Fibroblast of lung (primary cell): Measurements from ENCODE around the gene FHAD1. TPM values are rescaled to one million over a fixed set of nuclear protein-coding genes. Genes with fewer than 3 reads are reported as not detected.

Source experiments
- DNase-seq, 2 donors: peaks; one replicate each; pipeline versions ENCODE4 v3.0.0 to v3.0.0-alpha.2; 2010; ENCODE audit warnings: low read depth in 2 of 2
- H2AFZ ChIP-seq: 2 replicates; pipeline ENCODE4 v1.5.1; 2012; ENCODE audit warnings: low read length, control low read depth, inconsistent platforms
- H3K27ac ChIP-seq: 2 replicates; pipeline ENCODE4 v1.5.1; 2011; ENCODE audit warnings: low read length, control low read depth; ENCODE audit not compliant: insufficient read depth
- H3K27me3 ChIP-seq: 2 replicates; pipeline ENCODE4 v1.5.1; 2011; ENCODE audit warnings: mild to moderate bottlenecking, low read length; ENCODE audit not compliant: control insufficient read depth, insufficient read depth
- H3K36me3 ChIP-seq: 2 replicates; pipeline ENCODE4 v1.5.1; 2011; ENCODE audit warnings: low read length; ENCODE audit not compliant: control insufficient read depth, insufficient read depth
- H3K4me1 ChIP-seq: 2 replicates; pipeline ENCODE4 v1.5.1; 2011; ENCODE audit warnings: low read length; ENCODE audit not compliant: control insufficient read depth, insufficient read depth; ENCODE audit errors: extremely low read depth
- H3K4me2 ChIP-seq: 2 replicates; pipeline ENCODE4 v1.5.1; 2011; ENCODE audit warnings: low read length, control low read depth; ENCODE audit not compliant: insufficient read depth; ENCODE audit errors: extremely low read depth
- H3K4me3 ChIP-seq, 4 experiments: fragments of 200-600 bp in 1 of 4; sonication (generic) in 1 of 4; replicated peaks in 1 of 4; 2 replicates each; pipeline ENCODE4 v1.5.1; 2011 to 2016; ENCODE audit warnings: low read length in 4 of 4, low read depth in 3 of 4, mild to moderate bottlenecking in 3 of 4, control low read depth in 2 of 4, inconsistent platforms in 1 of 4, mixed read lengths in 1 of 4; ENCODE audit not compliant: insufficient read depth in 1 of 4; ENCODE audit errors: control extremely low read depth in 1 of 4
- H3K79me2 ChIP-seq: 2 replicates; pipeline ENCODE4 v1.5.1; 2012; ENCODE audit warnings: mild to moderate bottlenecking, low read length, inconsistent platforms; ENCODE audit not compliant: control insufficient read depth, insufficient read depth
- H3K9ac ChIP-seq: 2 replicates; pipeline ENCODE4 v1.5.1; 2011; ENCODE audit warnings: mild to moderate bottlenecking, low read length, control low read depth; ENCODE audit not compliant: insufficient read depth
- H3K9me3 ChIP-seq: 2 replicates; pipeline ENCODE4 v1.5.1; 2012; ENCODE audit warnings: low read depth, low read length; ENCODE audit not compliant: control insufficient read depth, insufficient read depth
- H4K20me1 ChIP-seq: 2 replicates; pipeline ENCODE4 v1.5.1; 2011; ENCODE audit warnings: low read length; ENCODE audit not compliant: control insufficient read depth, insufficient read depth; ENCODE audit errors: extremely low read depth
- CTCF ChIP-seq, 2 donors: IDR thresholded peaks in 1 of 2; conservative IDR thresholded peaks in 1 of 2; 1 replicate in 1 of 2; 2 replicates in 1 of 2; pipeline ENCODE4 v1.5.1; 2011 to 2012; ENCODE audit warnings: low read length in 2 of 2, control low read depth in 1 of 2, inconsistent platforms in 1 of 2, low read depth in 1 of 2, mild to moderate bottlenecking in 1 of 2
- EZH2 ChIP-seq: IDR thresholded peaks from 2 replicates; pipeline ENCODE4 v1.5.1; 2012; ENCODE audit warnings: low read length, control low read depth, mild to moderate bottlenecking; ENCODE audit errors: missing control alignments
- polyA plus RNA-seq, 2 donors: library from polyadenylated mRNA; depleted of rRNA in 1 of 2; stranded (reverse) in 1 of 2; unstranded in 1 of 2; fragments of >200 nt; gene quantifications; 2 replicates each; pipeline ENCODE4 v1.2.1, GENCODE V29; 2011 to 2012; ENCODE audit warnings: missing spikeins in 1 of 2
- total RNA-seq: library from RNA; depleted of rRNA; stranded (reverse); fragments of >200 nt; gene quantifications from 2 replicates; pipeline ENCODE4 v1.2.1, GENCODE V29; 2014

The FHAD1 gene
- total and polyA plus RNA-seq, 2 donors (not counting 1 experiment from before 2014, with no cell fraction given) = 0.09 to 0.66 TPM

- TF ChIP-seq CTCF (conservative IDR thresholded peaks at IDR 0.05 in 1 of 2, IDR thresholded peaks at IDR 0.05 in 1 of 2; ENCODE audit: low read depth in 1 of 2, low read length in 2 of 2) (no peak), EZH2 (no peak)
- DNase-seq = no peak
These were observed 147.3 kb downstream of the FHAD1 start for GRCh38 chr1:15394258-15394690.

GRCh38 chr1:15397236-15397635 lies 150.2 kb downstream of the FHAD1 start:
- H2AFZ ChIP-seq = no peak overlapping the region
- H3K9ac ChIP-seq = no peak overlapping the region
- no peaks in the 10 kb centered on the region for H3K4me1 ChIP-seq
- TF ChIP-seq EZH2 (no peak), CTCF (conservative IDR thresholded peaks at IDR 0.05 in 1 of 2, IDR thresholded peaks at IDR 0.05 in 1 of 2; ENCODE audit: low read depth in 1 of 2, low read length in 2 of 2) (no peak)
- H3K27ac ChIP-seq = no peak overlapping the region
- peaks cover 2% of the 10 kb centered on the region for H3K27me3 ChIP-seq
- no peaks in the 10 kb centered on the region for H3K79me2 ChIP-seq
- no peak overlapping the region for H3K4me2 ChIP-seq
- H3K9me3 ChIP-seq = no peaks in the 10 kb centered on the region
- DNase-seq = no peak
- H3K4me3 ChIP-seq = no peak overlapping the region
- no peaks in the 10 kb centered on the region for H3K36me3 ChIP-seq
- no peaks in the 10 kb centered on the region for H4K20me1 ChIP-seq

More at GRCh38 chr1:15394258-15394690, 147.3 kb downstream of the FHAD1 start:
- Histone ChIP-seq H3K9me3 (no peaks in the 10 kb centered on the region), H3K9ac (no peak overlapping the region), H3K27me3 (no peaks in the 10 kb centered on the region), H3K4me2 (no peak overlapping the region), H3K27ac (no peak overlapping the region), H3K4me3 (no peak overlapping the region), H3K79me2 (no peaks in the 10 kb centered on the region), H4K20me1 (no peaks in the 10 kb centered on the region), H2AFZ (no peak overlapping the region), H3K4me1 (no peaks in the 10 kb centered on the region), H3K36me3 (no peaks in the 10 kb centered on the region)

- Histone ChIP-seq H3K4me3 (no peak overlapping the region), H3K36me3 (no peaks in the 10 kb centered on the region), H3K9ac (no peak overlapping the region), H3K27ac (no peak overlapping the region), H3K27me3 (peaks cover 2% of the 10 kb centered on the region), H3K79me2 (no peaks in the 10 kb centered on the region), H4K20me1 (no peaks in the 10 kb centered on the region), H3K4me2 (no peak overlapping the region), H3K9me3 (no peaks in the 10 kb centered on the region), H2AFZ (no peak overlapping the region), H3K4me1 (no peaks in the 10 kb centered on the region)
- no peak for DNase-seq
- TF ChIP-seq EZH2 (no peak), CTCF (conservative IDR thresholded peaks at IDR 0.05 in 1 of 2, IDR thresholded peaks at IDR 0.05 in 1 of 2; ENCODE audit: low read depth in 1 of 2, low read length in 2 of 2) (no peak)
These were observed 152.7 kb downstream of the FHAD1 start for GRCh38 chr1:15399710-15400109.
